NCI-H187 (cell line): ENCODE data around the gene SHB.

ENCODE experiments used
- DNase-seq, 2 experiments: peaks; one replicate each; lab custom pipeline; 2025; lab: John Stamatoyannopoulos, UW

The SHB gene

GRCh38 chr9:37951671-37952449 lies 117.2 kb downstream of the SHB start:
- no peak for DNase-seq

DNA sequence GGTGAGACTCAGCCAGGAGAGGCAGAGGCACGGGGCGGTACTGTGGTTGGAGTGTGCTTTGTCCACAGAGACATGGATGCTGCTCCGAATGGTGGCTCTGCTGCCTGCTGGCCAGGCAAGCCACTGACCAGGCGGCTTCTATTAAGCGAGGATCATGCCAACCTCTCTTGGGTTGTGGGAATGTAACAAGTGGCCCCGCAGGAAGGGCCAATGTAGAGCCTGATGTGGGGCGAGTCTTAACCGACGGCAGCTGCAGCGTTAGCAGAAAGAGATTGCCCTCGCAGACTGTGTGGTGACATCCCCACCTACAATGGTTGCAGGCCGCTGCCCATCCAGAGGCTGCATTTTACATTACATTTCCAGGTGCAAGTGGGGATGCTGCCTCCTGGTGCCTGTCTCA lies 118.5 kb downstream of the SHB start:
- no peak for DNase-seq

DNA sequence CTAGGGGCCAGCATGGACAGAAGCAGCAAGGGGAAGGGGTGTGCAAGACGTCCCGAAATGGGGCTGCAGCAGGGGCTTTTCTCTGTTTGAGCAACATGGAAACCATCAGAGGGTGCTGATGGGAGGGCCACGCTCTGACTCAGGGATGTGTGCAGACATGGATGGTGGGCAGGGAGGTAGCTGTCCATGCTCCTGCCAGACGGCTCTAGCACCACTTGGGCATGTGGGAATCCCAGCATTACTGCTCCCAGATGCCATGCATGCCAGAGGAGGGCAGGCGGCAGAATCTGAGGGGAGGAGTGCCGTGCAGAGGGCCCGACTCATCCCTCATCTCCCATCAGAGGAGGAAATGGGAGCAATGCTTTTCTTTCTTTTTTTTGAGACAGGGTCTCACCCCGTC lies 119.5 kb downstream of the SHB start:
- no peak for DNase-seq

DNA sequence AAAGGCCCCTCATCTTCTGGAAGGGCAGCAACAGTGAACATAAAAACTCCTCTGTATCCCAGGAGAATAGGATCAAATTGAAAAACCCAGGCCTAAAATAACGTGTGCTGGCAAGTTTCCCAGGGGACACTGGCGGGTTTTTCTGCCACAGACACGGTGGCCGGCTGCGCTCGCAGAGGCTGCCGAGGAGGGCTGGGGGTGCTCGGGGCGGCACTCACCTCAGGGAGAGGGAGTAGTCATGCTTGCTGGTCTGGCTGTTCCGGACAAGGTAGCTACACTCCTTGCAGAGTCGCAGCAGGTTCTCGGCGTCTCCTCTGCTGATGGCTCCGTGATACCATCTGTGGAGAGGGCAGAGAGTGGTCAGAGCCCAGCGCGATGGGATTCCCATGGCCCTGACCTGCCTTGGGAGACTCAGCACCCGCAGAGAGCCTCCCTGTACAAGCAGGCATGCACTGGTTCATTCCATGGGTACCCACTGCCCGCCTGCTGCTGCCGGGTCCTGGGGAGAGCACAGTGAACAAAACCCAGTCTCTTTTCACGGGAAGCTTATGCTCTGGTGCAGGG lies 120.5 kb downstream of the SHB start:
- DNase-seq = no peak

GRCh38 chr9:37947977-37948376 lies 121.0 kb downstream of the SHB start:
- DNase-seq = no peak

- no peak for DNase-seq
These were observed 121.6 kb downstream of the SHB start for GRCh38 chr9:37947471-37947870.

GRCh38 chr9:37946971-37947370 lies 122.1 kb downstream of the SHB start:
- DNase-seq = no peak

- DNase-seq = no peak
These were observed 123.0 kb downstream of the SHB start for GRCh38 chr9:37946041-37946440.

- DNase-seq = no peak
These were observed 124.2 kb downstream of the SHB start for GRCh38 chr9:37944671-37945481.

- no peak for DNase-seq
These were observed 124.8 kb downstream of the SHB start for GRCh38 chr9:37944266-37944650.

- DNase-seq = no peak
These were observed 125.4 kb downstream of the SHB start for GRCh38 chr9:37943345-37944265.

DNA sequence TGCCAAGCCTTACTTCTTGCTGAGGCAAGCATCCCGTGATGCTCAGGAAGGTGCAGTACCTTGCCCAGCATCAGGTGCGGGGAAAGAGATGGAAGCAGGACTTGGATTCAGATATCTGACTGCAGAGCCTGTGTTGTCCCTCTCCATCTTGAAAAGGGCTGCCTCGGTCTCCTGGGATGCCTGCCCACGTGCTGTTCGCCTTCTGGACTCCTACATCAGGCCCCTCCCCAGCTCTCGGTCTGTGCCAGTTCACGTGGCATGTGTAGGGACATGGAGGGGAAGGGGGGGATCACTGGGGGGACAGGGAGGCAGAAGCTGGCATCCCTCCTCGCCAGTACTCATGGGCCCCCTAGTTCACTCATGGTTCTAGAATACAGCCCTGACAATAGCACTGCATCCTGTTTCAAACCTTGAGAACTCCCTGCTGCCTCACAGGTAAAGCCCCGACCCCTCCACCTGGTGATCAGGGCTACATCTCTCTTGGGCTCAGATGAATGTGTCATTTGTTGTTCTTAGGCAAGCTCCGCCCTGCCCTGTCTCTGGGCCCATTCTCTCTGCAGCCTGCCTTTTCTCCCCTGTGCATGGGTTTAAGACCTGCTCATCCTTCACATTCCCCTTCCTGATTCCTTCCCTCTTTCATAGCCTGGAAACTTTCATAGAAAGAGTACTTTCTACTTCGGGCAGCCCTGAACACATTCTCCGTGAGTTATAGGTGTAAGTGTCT lies 126.2 kb downstream of the SHB start:
- DNase-seq = no peak

- no peak for DNase-seq
These were observed 127.8 kb downstream of the SHB start for GRCh38 chr9:37941253-37941652.

- DNase-seq = no peak
These were observed 129.4 kb downstream of the SHB start for GRCh38 chr9:37939575-37940095.

- DNase-seq = no peak
These were observed 130.7 kb downstream of the SHB start for GRCh38 chr9:37938121-37938891.

DNA sequence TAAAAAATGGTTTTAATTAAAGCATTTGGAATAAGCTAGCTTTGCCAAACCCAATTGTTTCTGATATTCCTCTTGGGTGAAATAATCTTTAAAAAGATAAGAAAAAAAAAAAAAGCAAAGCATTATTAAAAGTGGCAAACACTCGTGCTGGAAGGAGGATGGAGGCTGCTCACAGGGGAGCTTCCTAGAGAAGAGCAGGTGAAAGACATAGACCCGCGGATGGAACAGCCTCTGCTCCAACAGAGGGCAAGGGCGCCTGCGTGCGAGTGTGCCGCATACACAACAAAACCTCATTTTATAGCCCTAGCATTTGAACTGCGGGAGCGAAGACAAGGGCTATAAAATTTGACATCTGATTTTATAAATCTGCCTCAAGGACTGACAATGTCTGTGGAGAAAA lies 131.7 kb downstream of the SHB start:
- no peak for DNase-seq

- DNase-seq = no peak
These were observed 132.1 kb downstream of the SHB start for GRCh38 chr9:37936965-37937364.

GRCh38 chr9:37936376-37936775 lies 132.7 kb downstream of the SHB start:
- DNase-seq = no peak

DNA sequence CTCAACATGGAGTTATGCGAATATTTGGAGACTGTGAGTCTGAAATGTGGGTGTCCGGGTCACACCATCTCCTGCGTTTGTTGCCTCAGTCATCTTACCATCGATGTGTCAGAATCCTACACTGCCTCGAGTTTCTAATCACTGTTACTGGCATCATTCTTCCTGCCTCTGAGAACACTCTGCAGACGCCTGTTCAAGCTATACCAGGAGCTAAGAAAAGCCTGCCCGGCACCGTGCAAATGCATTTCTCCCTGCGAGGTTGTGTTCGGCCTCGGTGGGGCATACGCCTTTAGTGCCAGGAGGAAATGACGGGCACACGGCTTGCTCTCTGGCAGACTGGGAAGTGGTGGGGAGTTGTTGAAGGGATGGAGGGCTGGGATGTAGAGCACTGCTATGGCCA lies 133.9 kb downstream of the SHB start:
- no peak for DNase-seq

DNA sequence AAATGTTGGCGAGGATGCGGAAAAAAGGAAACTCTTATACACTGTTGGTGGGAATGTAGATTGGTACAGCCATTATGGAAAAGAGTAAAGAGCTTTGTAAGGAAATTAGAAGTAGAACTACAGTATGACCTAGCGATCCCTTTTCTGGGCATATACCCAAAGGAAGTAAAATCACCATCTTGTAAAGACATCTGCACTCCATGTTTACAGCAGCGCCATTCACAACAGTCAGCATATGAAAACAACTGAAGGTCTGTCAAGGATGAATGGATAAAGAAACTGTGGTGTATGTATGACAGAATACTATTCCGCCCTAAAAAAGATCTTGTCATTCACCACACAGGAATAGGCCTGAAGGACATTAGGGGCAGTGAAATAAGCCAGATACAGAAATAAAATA lies 137.4 kb downstream of the SHB start:
- no peak for DNase-seq
